NCI-H82 treated with DMSO at 0.1 percent for 48 hours (cell line): ENCODE data around the gene SLC25A21.
"Not testable (repeated sequence)": the region's sequence is repeated elsewhere in the genome, so short reads cannot be mapped to it uniquely, and the experiment has no call there.

Experiments
- DNase-seq: peaks from one replicate; lab custom pipeline; 2025; ENCODE audit not compliant: unreplicated experiment; lab: John Stamatoyannopoulos, UW

The SLC25A21 gene

DNA sequence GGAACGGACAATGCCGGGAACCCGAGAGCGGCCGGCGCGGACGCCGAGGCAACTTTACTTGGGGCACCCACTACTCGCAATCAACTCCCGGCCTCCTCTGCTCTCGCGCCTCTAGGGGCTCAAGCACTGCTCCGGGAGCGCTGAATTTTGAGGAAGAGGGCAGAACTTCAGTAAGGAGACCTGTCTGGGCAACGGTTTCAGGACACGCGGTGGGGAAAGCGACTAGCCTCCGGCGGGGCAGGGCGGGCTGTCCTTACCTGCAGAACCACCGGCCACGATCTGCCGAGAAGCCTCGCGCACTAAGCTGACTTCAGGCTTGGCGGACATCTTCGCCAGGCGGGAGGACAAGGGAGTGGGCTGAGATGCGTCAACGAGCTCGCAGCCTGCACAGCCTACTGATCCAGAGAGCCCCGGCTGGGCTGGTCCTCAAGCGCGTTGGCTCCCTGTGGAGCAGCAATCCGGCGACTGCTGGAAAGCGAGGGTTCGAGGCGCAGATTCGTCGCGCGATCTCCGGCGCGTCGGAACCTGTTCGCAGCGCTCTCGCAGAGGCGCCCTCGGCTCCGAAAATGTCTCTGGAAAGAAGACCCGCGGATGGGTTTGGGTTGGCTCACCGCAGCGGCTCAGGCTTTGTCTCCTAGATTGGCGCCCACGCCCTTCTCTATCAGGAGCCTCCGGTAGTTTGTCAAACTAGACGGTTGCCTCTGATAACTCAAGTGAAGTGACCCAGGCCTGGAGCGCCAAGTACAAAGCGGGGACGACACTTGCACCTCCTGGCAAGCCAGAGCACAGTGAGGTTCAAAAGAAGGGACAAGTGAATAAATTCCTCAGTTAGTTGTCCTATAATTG lies at the start of gene SLC25A21:
Gene SLC25A21 (minus strand): TSS at position 583 of the 846 bp plus-strand sequence.
- peak; percentile 52 for DNase-seq

DNA sequence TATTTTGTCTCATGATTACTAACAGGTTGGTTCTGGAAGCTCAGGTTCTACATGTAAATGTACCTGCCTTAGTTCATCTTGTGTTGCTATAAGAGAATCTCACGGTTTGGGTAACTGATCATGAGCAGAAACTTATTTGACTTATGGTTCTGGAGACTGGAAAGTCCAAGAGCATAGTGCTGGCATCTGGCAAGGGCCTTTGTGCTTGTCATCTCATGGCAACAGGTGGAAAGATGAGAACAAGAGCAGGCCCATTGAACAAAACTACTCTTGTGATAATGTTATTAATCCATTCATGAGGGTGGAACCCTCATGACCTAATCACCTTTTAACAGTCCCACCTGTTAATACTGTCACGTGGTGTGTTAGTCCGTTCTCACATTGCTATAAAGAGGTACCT lies 48.7 kb upstream of the SLC25A21 start:
- DNase-seq: no peak

DNA sequence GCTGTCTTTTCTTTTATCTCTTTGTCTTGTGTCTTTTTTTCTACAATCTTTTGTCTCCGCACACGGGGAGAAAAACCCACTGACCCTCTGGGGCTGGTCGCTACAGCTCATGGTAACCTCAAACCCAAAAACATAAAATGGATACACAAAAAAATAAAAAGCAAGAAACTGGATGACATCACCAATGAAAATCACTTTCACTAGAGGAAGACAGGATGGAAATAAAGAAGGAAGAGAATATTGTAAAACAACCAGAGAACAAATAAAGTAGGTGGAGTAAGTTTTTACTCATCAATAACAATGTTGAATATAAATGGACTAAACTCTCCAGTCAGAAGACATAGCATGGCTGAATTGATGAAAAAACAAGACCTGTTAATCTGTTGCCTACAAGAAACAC lies 42.9 kb upstream of the SLC25A21 start:
- no peak for DNase-seq

DNA sequence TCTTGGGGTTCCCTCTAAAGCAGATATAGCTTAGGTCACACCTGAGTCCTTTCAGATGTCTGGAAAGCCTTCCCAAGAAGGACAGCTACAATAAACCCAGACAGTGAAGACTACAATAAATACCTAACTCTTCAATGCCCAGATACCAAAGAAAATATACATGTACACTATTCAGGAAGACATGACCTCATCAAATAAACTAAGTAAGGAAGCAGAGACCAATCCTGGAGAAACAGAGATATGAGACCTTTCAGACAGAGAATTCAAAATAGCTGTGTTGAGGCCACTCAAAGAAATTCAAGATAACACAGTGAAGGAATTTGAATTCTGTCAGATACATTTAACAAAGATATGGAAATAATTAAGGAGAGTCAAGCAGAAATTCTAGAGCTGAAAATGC lies 40.6 kb upstream of the SLC25A21 start:
- no peak for DNase-seq

DNA sequence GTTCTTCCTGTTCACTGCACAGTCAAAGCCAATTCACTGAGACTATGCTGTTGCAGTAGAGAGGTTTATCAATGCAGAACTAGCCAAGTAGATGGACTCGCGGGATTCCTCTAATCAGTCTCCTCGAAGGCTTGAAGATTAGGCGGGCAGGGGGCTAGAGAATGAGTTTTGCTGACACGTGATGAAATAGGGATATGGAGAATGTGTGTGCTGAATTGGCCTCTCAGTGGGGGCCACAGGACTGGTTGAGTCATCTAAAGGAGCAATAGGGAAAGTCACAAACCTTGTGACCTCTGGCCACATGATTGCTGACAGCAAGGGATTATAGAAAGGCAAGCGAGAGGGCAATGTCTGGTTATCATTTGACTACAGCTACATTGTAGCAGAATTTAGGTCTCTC lies 38.0 kb upstream of the SLC25A21 start:
- no peak for DNase-seq

DNA sequence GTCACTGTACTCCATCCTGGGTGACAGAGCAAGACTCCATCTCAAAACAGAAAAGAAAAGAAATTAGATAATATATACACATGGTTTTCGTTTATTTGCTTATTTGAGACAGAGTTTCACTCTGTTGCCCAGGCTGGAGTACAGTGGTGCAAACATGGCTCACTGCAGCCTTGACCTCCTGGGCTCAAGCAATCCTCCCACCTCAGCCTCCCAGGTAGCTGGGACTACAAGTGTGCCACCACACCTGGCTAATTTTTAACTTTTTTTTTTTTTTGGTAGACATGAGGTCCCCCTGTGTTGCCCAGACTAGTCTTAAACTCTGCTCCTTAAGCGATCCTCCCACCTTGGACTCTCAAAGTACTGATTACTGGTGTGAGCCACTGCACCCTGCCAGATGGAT lies 37.2 kb upstream of the SLC25A21 start:
- not testable (repeated sequence) for DNase-seq

DNA sequence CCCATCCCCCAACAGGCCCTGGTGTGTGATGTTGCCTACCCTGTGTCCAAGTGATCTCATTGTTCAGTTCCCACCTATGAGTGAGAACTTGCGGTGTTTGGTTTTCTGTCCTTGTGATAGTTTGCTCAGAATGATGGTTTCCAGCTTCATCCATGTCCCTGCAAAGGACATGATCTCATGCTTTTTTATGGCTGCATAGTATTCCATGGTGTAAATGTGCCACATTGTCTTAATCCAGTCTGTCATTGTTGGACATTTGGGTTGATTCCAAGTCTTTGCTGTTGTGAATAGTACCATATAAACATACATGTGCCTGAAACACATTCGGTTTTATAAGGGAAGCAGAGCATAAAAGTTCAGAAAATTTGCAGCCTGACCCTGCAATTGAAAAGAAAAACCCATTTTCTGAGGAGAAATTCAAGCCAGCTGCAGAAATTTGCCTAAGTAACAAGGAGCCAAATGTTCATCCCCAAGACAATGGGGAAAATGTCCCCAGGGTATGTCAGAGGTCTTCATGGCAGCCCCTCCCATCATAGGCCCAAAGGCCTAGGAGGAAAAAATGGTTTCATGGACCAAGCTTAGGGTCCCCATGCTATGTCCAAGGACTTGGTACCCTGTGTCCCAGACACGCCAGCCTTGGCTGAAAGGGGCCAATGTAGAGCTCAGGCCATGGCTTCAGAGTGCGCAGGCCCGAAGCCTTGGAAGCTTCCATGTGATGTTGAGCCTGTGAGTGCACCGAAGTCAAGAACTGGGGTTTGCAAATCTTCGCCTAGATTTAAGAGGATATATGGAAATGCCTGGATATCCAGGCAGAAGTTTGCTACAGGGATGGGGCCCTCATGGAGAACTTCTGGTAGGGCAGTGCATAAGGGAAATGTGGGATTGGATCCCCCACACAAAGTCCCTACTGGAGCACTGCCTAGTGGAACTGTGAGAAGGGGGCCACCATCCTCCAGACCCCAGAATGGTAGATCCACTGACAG lies 33.5 kb upstream of the SLC25A21 start:
- DNase-seq: not testable (repeated sequence)

DNA sequence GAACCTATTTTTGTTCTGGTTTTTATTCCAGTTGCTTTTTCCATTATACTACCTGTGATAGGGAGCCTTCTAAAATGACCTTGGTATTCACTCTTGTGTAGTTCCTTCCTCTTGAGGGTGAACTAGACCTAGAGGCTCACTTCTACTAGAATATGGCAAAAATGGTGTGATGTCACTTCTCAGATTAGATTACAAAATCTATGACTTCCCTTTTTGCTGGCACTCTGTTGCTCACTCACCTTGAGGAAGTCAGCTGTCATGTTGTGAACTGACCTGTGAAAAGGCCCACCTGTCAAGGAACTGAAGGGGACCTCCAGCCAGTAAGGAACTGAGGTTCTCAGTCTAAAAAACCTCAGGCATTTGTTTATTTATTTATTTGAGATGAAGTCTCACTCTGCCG lies 31.0 kb upstream of the SLC25A21 start:
- DNase-seq: no peak

DNA sequence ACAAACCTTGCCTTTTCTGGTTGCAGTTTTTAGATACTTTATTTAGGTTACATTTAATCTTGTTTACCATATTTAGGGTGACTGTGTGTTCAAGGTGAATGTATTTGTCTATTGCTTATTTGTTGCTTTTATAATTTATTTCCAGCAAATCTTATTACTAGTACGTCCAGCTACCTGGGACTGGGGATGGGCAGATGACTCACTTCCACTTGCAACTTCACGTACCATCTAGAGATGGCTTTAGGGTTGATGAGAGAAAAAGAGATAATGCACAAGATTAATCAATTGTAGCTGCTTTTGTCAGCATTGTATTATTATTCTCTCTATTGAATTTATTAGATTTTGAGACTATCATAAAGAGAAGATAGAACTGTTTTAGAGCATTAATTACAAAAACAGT lies 30.4 kb upstream of the SLC25A21 start:
- no peak for DNase-seq

DNA sequence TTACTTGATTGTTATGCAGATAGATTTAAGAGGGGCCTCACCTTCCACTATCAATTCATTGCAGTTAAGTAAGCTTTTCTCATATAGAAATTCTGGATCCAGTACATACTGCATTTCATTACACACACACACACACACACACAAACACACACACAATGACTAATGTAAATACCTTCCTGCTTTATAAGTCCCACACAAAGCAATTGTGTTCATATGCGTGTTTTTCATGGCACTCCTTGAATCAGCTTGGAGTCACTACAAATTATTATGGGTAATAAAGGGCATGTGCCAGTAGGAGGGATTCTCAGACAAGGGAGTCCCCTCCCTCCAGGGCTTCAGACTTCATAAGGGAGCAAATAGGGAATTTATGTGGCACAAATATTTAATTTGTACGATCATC lies 29.9 kb upstream of the SLC25A21 start:
- DNase-seq: no peak

DNA sequence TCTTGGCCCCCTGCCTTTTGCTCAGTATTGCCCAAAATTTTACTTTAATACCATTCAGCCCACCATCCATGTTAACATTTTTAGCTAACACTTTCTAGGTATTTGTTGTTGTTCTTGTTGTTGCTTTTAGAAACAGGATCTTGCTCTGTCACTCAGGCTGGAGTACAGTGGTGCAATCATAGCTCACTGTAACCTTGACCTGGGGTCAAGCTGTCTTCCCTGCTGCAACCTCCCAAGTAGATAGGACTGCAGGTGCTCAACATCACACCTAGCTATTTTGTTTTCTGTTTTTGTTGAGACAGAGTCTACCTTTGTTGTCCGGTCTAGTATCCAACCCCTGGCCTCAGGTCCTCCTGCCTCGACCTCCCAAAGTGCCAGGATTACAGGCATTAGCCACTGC lies 29.3 kb upstream of the SLC25A21 start:
- no peak for DNase-seq

DNA sequence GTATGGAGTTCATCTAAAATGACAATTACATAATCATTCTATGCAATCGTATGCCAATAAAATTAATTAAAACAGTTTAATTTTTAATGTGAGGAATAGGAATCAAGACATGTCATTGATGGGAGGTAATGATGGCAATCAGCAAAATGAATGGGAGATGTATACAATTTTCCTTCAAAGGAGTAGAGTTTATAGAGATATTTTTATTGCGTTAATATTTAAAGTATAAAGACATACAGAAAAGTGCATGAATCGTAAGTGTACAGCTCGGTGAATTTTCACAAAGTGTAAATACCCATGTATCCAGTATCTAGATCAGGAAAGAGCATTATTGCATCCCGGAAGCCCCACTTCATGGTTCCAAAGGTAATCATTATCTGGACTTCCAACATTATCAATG lies 26.5 kb upstream of the SLC25A21 start:
- DNase-seq: no peak

DNA sequence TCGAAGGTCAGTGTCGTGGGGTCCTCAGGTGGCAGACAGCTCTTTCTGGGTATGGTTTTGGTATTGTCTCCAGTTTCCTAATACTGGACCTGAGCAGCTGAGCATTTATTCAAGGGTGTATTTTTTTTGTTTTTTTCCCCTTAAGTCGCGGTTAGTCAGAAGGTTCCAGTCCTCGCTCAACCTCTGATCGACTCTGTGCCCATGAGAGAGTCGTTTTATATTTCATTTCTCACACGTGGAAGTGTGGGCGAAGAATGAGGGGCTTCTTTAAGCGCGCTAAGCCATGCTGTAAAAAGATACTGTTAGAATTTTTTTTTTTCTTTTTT lies 25.8 kb upstream of the SLC25A21 start:
- DNase-seq: no peak

DNA sequence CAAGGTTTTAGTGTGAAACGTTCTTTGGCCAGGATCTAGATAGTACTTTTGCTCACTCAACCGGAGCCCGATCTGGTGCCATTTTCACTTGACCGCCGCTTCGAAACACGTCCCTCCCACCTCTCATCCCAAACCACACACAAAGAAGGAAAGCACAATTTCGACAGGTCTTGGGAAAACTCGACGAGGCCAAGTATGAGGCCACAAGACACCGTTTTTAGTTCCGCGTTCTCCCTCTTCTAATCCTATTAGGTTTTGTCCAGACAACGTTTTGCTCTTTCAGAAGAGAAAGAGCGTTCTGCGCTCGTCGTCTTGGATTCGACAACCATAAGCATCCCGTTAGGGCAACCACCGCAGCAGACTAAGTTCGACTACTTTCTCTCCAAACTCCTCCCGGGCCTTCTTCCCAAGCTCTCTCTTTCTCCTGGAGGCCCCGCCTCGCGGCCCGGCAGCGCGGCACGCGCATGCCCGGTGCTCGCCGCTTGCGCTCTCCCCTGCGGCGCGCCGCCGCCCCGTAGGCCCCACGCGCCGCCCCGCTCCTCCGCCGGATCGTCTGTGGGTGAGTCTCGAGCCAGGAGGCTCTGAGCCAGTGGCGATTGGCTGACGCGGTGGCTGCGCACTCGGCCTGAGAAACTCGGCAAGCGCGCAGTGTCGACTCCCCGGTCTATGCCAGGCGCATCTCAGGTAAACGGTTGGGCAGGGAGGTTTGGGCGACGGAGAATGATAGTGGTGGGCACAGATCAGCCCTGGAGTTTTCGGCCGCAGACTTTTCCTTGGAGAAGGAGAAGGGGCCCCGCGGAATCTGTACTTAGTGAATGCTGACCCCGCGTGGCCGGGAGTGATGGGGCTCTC lies 25.2 kb upstream of the SLC25A21 start, which contains the start of gene MIPOL1:
Gene MIPOL1 (plus strand): TSS at position 517 of the 852 bp plus-strand sequence. CDS start 49,952 bp downstream, outside the sequence.
- peak; percentile 46 for DNase-seq

DNA sequence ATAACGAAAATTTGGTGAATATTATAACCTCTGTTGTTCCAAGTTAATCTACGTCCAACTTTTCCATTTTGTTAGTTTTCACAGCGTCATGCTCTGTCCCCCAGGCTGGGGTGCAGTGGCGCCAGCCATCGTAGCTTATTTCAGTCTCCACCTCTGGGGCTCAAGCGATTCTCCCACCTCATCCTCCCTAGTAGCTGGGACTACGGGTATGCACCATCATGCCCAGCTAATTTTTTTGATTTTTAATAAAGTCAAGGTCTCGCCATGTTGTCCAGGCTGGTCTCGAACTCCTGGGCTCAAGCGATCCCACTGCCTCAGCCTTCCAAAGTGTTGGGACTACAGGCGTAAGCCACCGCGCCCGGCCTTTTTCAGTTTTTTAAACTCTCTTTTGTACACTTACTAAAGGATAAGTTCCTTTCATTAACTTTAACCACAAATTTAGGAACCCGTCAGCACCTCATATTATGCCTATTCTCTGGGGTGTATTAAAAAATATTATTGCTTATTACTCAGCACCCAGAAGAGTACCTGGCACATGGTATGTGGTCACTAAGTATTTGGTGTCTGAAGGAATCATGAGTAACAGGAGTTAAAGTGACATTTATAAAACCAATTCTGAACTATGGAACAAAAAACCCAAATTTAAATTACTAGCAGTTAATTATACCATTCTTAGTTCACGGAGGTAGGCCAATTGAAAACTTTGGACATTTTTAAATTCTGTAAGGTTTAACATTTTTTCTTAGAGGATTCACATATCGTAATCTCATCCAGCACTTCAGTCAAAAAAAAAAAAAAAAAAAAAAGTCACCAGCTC lies 24.4 kb upstream of the SLC25A21 start:
- no peak for DNase-seq

DNA sequence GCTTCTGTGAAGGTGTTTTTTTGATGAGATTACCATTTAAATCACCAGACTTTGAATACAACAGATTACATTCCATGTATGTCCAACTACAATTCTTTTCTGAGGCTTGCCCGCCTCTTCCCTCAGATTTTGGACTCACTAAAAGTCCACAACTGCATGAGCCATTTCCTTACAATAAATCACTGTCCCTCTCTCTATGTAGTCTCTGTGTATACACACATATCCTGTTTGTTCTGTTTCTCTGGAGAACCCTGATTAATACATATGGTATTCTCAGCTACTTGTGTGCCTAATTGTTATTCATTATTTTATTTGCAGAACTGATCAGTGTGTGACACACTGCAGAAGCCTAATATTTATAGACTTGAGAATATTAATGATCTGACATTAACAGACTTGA lies 22.9 kb upstream of the SLC25A21 start:
- DNase-seq: no peak

DNA sequence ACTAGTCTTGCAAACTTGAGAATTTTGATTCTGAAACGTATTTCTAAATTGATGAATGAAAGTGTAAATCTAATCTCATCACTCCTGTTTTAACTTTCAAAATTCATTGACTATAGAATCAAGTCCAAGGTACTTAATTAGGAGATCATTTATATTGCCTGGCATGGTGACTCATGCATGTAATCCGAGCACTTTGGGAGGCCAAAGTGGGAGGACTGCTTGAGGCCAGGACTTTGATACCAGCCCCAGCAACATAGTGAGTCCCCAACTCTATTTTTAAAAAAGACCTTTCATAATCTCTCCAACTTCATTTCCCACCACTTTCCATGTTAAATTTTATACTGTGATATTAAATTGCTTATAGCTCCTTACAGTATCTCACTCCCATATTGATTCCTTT lies 22.3 kb upstream of the SLC25A21 start:
- no peak for DNase-seq

DNA sequence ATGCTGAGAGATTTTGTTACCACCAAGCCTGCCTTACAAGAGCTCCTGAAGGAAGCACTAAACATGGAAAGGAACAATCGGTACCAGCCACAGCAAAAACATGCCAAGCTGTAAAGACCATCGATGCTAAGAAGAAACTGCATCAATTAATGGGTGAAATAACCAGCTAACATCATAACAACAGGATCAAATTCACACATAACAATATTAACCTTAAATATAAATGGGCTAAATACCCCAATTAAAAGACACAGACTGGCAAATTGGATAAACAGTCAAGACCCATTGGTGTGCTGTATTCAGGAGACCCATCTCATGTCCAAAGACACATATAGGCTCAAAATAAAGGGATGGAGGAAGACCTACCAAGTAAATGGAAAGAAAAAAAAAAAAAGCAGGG lies 17.3 kb upstream of the SLC25A21 start:
- not testable (repeated sequence) for DNase-seq

DNA sequence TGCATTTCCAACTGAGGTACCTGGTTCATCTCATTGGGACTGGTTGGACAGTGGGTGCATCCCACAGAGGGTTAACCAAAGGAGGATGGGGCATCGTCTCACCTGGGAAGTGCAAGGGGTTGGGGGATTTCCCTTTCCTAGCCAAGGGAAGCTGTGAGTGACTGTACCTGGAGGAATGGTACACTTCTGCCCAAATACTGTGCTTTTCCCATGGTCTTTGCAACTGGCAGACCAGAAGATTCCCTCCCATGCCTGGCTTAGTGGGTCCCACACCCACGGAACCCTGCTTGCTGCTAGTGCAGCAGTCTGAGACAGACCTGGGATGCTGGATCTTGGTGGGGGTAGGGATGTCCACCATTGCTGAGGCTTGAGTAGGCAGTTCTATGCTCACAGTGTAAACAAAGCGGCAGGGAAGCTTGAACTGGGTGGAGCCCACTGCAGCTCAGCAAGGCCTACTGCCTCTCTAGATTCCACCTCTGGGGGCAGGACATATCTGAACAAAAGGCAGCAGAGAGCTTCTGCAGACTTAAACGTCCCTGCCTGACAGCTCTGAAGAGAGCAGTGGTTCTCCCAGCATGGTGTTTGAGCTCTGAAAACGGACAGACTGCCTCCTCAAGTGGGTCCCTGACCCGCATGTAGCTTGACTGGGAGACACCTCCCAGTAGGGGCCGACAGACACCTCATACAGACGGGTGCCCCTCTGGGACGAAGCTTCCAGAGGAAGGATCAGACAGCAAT lies 15.6 kb upstream of the SLC25A21 start:
- DNase-seq: not testable (repeated sequence)
